ENCODE results near the gene LRRIQ4.

Gene LRRIQ4

DNA sequence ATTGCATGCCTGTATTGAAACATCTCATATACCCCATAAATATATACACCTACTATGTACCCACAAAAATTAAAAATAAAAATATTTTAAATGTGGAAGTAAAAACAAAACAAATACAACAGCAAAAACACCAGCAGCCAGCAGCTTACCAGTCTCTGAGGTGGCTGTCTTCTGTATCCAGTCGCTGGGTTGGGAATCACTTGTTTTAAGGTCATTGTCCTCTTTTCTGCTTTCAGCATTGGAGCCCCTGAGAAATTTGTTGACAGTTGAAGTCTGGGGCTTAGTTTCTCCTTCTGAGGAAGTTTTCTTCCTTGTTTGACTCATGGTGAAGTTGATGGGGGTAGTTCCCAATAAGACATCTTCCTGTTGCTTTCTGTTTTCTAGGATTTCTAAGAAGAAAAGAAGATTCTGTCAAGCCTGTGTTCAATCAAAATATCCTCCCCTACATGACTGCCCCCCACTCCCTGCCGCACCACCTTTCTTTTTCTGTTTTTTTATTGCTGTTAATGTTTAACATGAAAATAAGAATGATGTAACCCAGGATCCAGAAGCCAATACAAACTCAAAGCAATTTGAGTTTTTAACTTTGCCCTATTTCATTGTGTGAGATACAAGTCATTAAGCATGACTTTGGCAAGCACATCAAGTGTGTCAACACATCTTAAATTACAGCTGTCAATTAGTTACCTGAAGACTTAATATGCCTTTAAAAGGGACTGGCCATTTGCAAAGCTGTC, 57.0 kb downstream of the LRRIQ4 start, which contains the start of gene LRRC31:
Gene LRRC31, minus strand, starts transcription at position 452 of the 737 bp plus-strand sequence. Its CDS starts 128 bp downstream, at position 324.
- Histone ChIP-seq H3K4me2 (ENCODE audit: low read length) (no peak within 1 kb of the TSS), H3K79me2 (ENCODE audit: control insufficient read depth, low read length) (no peaks in the 10 kb centered on the region), H3F3A (ENCODE audit: control insufficient read depth, insufficient read depth) (no peaks in the 10 kb centered on the region), H4K20me1 (ENCODE audit: control insufficient read depth, insufficient read depth, low read depth, low read length) (no peaks in the 10 kb centered on the region), H3K4me3 (ENCODE audit: low read length) (no peak within 1 kb of the TSS), H3K9me2 (replicated peaks; ENCODE audit: control insufficient read depth, low read length) (no peaks in the 10 kb centered on the region), H3K27me3 (ENCODE audit: control insufficient read depth, low read length) (no peaks in the 10 kb centered on the region), H3K36me3 (ENCODE audit: control insufficient read depth, low read length) (no peaks in the 10 kb centered on the region), H3K4me1 (ENCODE audit: control insufficient read depth, low read length) (peaks cover 23% of the 10 kb centered on the region), H3K27ac (ENCODE audit: low read depth, low read length) (no peak within 1 kb of the TSS), H3K9me3 (ENCODE audit: control insufficient read depth, insufficient read depth, low read length) (no peaks in the 10 kb centered on the region)
- no peak for TF ChIP-seq CTCF (IDR thresholded peaks at IDR 0.05; ENCODE audit: low read depth, low read length, poor library complexity, severe bottlenecking)
- TF ChIP-seq EZH2phosphoT487 (IDR thresholded peaks at IDR 0.05; ENCODE audit: borderline replicate concordance, low read length) = no peak

GRCh38 chr3:169871129-169871886, 58.6 kb downstream of the LRRIQ4 start:
- TF ChIP-seq CTCF (IDR thresholded peaks at IDR 0.05; ENCODE audit: low read depth, low read length, poor library complexity, severe bottlenecking) (no peak), EZH2phosphoT487 (IDR thresholded peaks at IDR 0.05; ENCODE audit: borderline replicate concordance, low read length) (no peak)
- Histone ChIP-seq H4K20me1 (ENCODE audit: control insufficient read depth, insufficient read depth, low read depth, low read length) (no peaks in the 10 kb centered on the region), H3F3A (ENCODE audit: control insufficient read depth, insufficient read depth) (no peaks in the 10 kb centered on the region), H3K27ac (ENCODE audit: low read depth, low read length) (no peak overlapping the region), H3K79me2 (ENCODE audit: control insufficient read depth, low read length) (no peaks in the 10 kb centered on the region), H3K4me2 (ENCODE audit: low read length) (no peak overlapping the region), H3K36me3 (ENCODE audit: control insufficient read depth, low read length) (no peaks in the 10 kb centered on the region), H3K9me2 (replicated peaks; ENCODE audit: control insufficient read depth, low read length) (no peaks in the 10 kb centered on the region), H3K4me1 (ENCODE audit: control insufficient read depth, low read length) (peaks cover 12% of the 10 kb centered on the region), H3K27me3 (ENCODE audit: control insufficient read depth, low read length) (no peaks in the 10 kb centered on the region), H3K9me3 (ENCODE audit: control insufficient read depth, insufficient read depth, low read length) (no peaks in the 10 kb centered on the region), H3K4me3 (ENCODE audit: low read length) (no peak overlapping the region)

DNA sequence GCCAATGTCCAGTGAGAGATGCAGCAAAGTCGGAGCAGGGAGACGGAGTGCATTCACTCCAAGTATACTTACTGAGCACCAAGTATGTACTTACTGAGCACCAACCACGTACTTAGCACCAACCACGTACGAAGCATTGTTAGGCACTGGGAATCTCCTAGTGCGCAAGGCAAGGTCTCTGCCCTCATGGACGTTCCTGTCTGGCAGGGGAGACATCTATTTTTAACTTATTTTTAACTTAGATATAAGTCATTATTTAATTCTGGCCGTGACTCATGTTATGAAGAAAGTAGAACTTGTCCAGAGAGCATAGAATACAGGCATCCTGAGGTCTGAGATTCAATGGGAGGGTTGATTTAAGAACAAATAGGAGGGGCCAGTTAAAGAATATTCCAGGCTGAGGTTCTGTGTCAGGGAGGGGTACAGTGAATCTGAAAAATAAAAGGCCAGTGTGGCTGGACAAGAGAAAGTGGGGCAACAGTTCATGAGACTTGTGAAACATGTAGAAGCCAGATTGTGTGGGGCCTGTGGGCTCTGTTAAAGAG, 66.4 kb downstream of the LRRIQ4 start:
- no peak overlapping the region for H3K27ac ChIP-seq (ENCODE audit: low read depth, low read length)
- no peaks in the 10 kb centered on the region for H3K36me3 ChIP-seq (ENCODE audit: control insufficient read depth, low read length)
- H3K9me2 ChIP-seq (replicated peaks; ENCODE audit: control insufficient read depth, low read length) = no peaks in the 10 kb centered on the region
- no peaks in the 10 kb centered on the region for H3K27me3 ChIP-seq (ENCODE audit: control insufficient read depth, low read length)
- TF ChIP-seq EZH2phosphoT487 (IDR thresholded peaks at IDR 0.05; ENCODE audit: borderline replicate concordance, low read length) (no peak), CTCF (IDR thresholded peaks at IDR 0.05; ENCODE audit: low read depth, low read length, poor library complexity, severe bottlenecking) (no peak)
- H3F3A ChIP-seq (ENCODE audit: control insufficient read depth, insufficient read depth) = no peaks in the 10 kb centered on the region
- no peaks in the 10 kb centered on the region for H3K79me2 ChIP-seq (ENCODE audit: control insufficient read depth, low read length)
- no peak overlapping the region for H3K4me2 ChIP-seq (ENCODE audit: low read length)
- H3K9me3 ChIP-seq (ENCODE audit: control insufficient read depth, insufficient read depth, low read length) = no peaks in the 10 kb centered on the region
- peaks cover 19% of the 10 kb centered on the region for H3K4me1 ChIP-seq (ENCODE audit: control insufficient read depth, low read length)
- H3K4me3 ChIP-seq (ENCODE audit: low read length) = no peak overlapping the region
- no peaks in the 10 kb centered on the region for H4K20me1 ChIP-seq (ENCODE audit: control insufficient read depth, insufficient read depth, low read depth, low read length)

Measured in DOHH2 (cell line).